Keratinocyte (primary cell): ENCODE results near the gene PCARE. TPM values are rescaled to one million over a fixed set of nuclear protein-coding genes. Genes with fewer than 3 reads are reported as not detected.

ENCODE experiments used
- DNase-seq: peaks from one replicate; pipeline ENCODE4 v3.0.0-alpha.2; 2011; ENCODE audit warnings: low read depth, missing footprints, low spot score
- FAIRE-seq: peaks from 2 replicates; lab custom pipeline; 2011; peaks lifted over from hg19 to GRCh38; lab: Jason Lieb, UNC
- H2AFZ ChIP-seq: 2 replicates; pipeline ENCODE4 v1.6.0; 2012; ENCODE audit warnings: low read length, control low read depth, inconsistent platforms; ENCODE audit not compliant: control insufficient read depth
- H3K27ac ChIP-seq: 2 replicates; pipeline ENCODE4 v1.5.1; 2011; ENCODE audit warnings: low read length; ENCODE audit not compliant: control insufficient read depth, insufficient read depth
- H3K27me3 ChIP-seq: 3 replicates; pipeline ENCODE4 v1.6.0; 2011; ENCODE audit warnings: low read length; ENCODE audit not compliant: control insufficient read depth, insufficient read depth; ENCODE audit errors: extremely low read depth
- H3K36me3 ChIP-seq, 2 experiments: 2 replicates in 1 of 2; 3 replicates in 1 of 2; pipeline ENCODE4 v1.5.1; 2011; ENCODE audit warnings: low read length in 2 of 2, mild to moderate bottlenecking in 1 of 2; ENCODE audit not compliant: control insufficient read depth in 2 of 2, insufficient read depth in 2 of 2; ENCODE audit errors: extremely low read depth in 1 of 2
- H3K4me1 ChIP-seq: 3 replicates; pipeline ENCODE4 v1.5.1; 2011; ENCODE audit warnings: low read length; ENCODE audit not compliant: control insufficient read depth, insufficient read depth; ENCODE audit errors: extremely low read depth
- H3K4me2 ChIP-seq: 3 replicates; pipeline ENCODE4 v1.6.0; 2011; ENCODE audit warnings: low read depth, low read length; ENCODE audit not compliant: control insufficient read depth, insufficient read depth; ENCODE audit errors: extremely low read depth
- H3K4me3 ChIP-seq, 3 experiments: fragments of 200-600 bp in 1 of 3; sonication (generic) in 1 of 3; 2 replicates in 2 of 3; 3 replicates in 1 of 3; pipeline ENCODE4 v1.5.1; 2011 to 2016; ENCODE audit warnings: low read length in 3 of 3, mild to moderate bottlenecking in 3 of 3, control low read depth in 2 of 3, inconsistent platforms in 1 of 3, low read depth in 1 of 3, mixed read lengths in 1 of 3, mixed run types in 1 of 3, moderate library complexity in 1 of 3; ENCODE audit not compliant: control insufficient read depth in 2 of 3, insufficient read depth in 2 of 3; ENCODE audit errors: extremely low read depth in 1 of 3
- H3K79me2 ChIP-seq: 2 replicates; pipeline ENCODE4 v1.6.0; 2012; ENCODE audit warnings: low read length; ENCODE audit not compliant: control insufficient read depth, insufficient read depth
- H3K9ac ChIP-seq: 3 replicates; pipeline ENCODE4 v1.6.0; 2011; ENCODE audit warnings: low read length; ENCODE audit not compliant: control insufficient read depth, insufficient read depth; ENCODE audit errors: extremely low read depth
- H3K9me1 ChIP-seq: 3 replicates; pipeline ENCODE4 v1.6.0; 2011; ENCODE audit warnings: low read length; ENCODE audit not compliant: control insufficient read depth, insufficient read depth; ENCODE audit errors: extremely low read depth
- H3K9me3 ChIP-seq: 2 replicates; pipeline ENCODE4 v1.5.1; 2012; ENCODE audit warnings: low read depth, low read length; ENCODE audit not compliant: control insufficient read depth
- H4K20me1 ChIP-seq: 3 replicates; pipeline ENCODE4 v1.6.0; 2011; ENCODE audit warnings: low read length; ENCODE audit not compliant: control insufficient read depth, insufficient read depth; ENCODE audit errors: extremely low read depth
- CTCF ChIP-seq, 3 experiments: IDR thresholded peaks in 1 of 3; conservative IDR thresholded peaks in 1 of 3; optimal IDR thresholded peaks in 1 of 3; 2 replicates in 2 of 3; 3 replicates in 1 of 3; pipeline versions ENCODE3 to v1.5.1; 2011; ENCODE audit warnings: low read length in 3 of 3, mild to moderate bottlenecking in 3 of 3, moderate library complexity in 2 of 3, control low read depth in 1 of 3, inconsistent platforms in 1 of 3; ENCODE audit not compliant: insufficient read depth in 2 of 3; ENCODE audit errors: extremely low read depth in 1 of 3
- EZH2 ChIP-seq: IDR thresholded peaks from one replicate; pipeline ENCODE4 v1.6.1; 2012; ENCODE audit warnings: inconsistent platforms, mild to moderate bottlenecking, low read length, moderate library complexity
- dilution Hi-C: fragments of 300-500 bp; cut with MboI; formaldehyde crosslinking; loops from one replicate; pipeline ENCODE4 v1.7.0; 2020; ENCODE audit warnings: low sequenced_read_pairs; ENCODE audit not compliant: extremely low pct_ligation_motif_present
- polyA plus RNA-seq, 5 experiments: library from polyadenylated mRNA; depleted of rRNA in 3 of 5; stranded (reverse) in 3 of 5; stranded (forward) in 1 of 5; unstranded in 1 of 5; fragments of >200 nt; gene quantifications; 1 replicate in 1 of 5; 2 replicates in 3 of 5; 3 replicates in 1 of 5; pipeline versions ENCODE4 v1.2.1 to v1.2.3, GENCODE V29; 2011 to 2012; ENCODE audit warnings: missing spikeins in 2 of 5, low read depth in 1 of 5, low replicate concordance in 1 of 5

The PCARE gene
- polyA plus RNA-seq, 1 donor (not counting 4 experiments of a cell fraction or from before 2014, with no cell fraction given): not detected

- Histone ChIP-seq H3K9ac (no peak overlapping the region), H3K9me1 (no peaks in the 10 kb centered on the region), H3K9me3 (no peaks in the 10 kb centered on the region), H3K27me3 (peaks cover 3% of the 10 kb centered on the region), H3K4me3 (no peak overlapping the region), H2AFZ (no peak overlapping the region), H3K4me2 (no peak overlapping the region), H3K79me2 (no peaks in the 10 kb centered on the region), H4K20me1 (no peaks in the 10 kb centered on the region), H3K4me1 (peaks cover 15% of the 10 kb centered on the region), H3K36me3 (no peaks in the 10 kb centered on the region), H3K27ac (no peak overlapping the region)
- no peak for DNase-seq
- no peak for FAIRE-seq
- TF ChIP-seq CTCF (optimal IDR thresholded peaks at IDR 0.05 in 1 of 3, IDR thresholded peaks at IDR 0.05 in 1 of 3, conservative IDR thresholded peaks at IDR 0.05 in 1 of 3; ENCODE audit: extremely low read depth in 1 of 3, insufficient read depth in 2 of 3, low read length in 3 of 3) (no peak), EZH2 (no peak)
- dilution Hi-C loops: loop anchor here (25.0 kb wide), 1 partner anchor 115 kb away; no protein-coding TSS in a partner anchor
Measured at GRCh38 chr2:29072251-29072650, 2.1 kb downstream of the PCARE start.

- Histone ChIP-seq H3K27ac (no peak overlapping the region), H3K9me3 (no peaks in the 10 kb centered on the region), H3K79me2 (no peaks in the 10 kb centered on the region), H3K4me3 (no peak overlapping the region), H3K4me2 (no peak overlapping the region), H3K9ac (no peak overlapping the region), H2AFZ (no peak overlapping the region), H4K20me1 (no peaks in the 10 kb centered on the region), H3K4me1 (peaks cover 24% of the 10 kb centered on the region), H3K9me1 (no peaks in the 10 kb centered on the region), H3K36me3 (no peaks in the 10 kb centered on the region), H3K27me3 (peaks cover 3% of the 10 kb centered on the region)
- dilution Hi-C loops: loop anchor here (25.0 kb wide), 1 partner anchor 116 kb away; no protein-coding TSS in a partner anchor
- TF ChIP-seq EZH2: no peak
- TF ChIP-seq CTCF (optimal IDR thresholded peaks at IDR 0.05 in 1 of 3, IDR thresholded peaks at IDR 0.05 in 1 of 3, conservative IDR thresholded peaks at IDR 0.05 in 1 of 3; ENCODE audit: extremely low read depth in 1 of 3, insufficient read depth in 2 of 3, low read length in 3 of 3): no peak
- FAIRE-seq (no peak), DNase-seq (no peak)
Measured at GRCh38 chr2:29071032-29071975, 3.0 kb downstream of the PCARE start.
